Panc1 (cell line): ENCODE measurements around the gene USP49.
"Not testable (repeated sequence)": the region's sequence is repeated elsewhere in the genome, so short reads cannot be mapped to it uniquely, and the experiment has no call there.

Experiments
- POLR2AphosphoS5 ChIP-seq: IDR thresholded peaks from 2 replicates; pipeline ENCODE4 v1.6.1; 2012; ENCODE audit warnings: mild to moderate bottlenecking, low read depth, low read length, moderate library complexity
- TF ChIP-seq, protein P1 (sequence below): fragments of 450-650 bp; IDR thresholded peaks from 2 replicates; pipeline ENCODE4 v1.5.1; 2017; ENCODE audit warnings: mild to moderate bottlenecking

DNA sequence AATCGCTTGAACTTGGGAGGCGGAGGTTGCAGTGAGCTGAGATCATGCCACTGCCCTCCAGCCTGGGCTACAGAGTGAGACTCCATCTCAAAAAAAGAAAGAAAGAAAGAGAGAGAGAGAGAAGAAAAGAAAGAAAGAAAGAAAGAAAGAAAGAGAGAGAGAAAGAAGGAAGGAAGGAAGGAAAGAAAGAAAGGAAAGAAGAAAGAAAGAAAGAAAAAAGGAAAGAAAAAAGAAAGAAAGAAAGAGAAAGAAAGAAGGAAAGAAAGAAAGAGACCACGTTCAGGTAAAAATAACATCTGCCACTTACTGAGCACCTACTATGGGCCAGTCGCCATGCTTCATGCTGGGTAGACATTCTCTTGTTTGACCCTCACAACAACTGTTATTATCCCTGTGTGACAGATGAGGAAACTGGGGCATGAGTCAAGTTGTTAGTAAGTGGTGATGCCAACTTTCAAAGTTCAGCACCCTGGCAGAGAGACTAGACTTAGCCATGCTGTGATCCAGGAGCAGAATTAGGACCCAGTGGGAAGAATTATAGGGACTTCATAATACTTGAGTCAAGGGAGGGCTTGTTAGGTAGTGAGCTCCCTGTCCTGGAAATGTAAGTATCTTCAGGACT, 129.0 kb downstream of the USP49 start:
- not testable (repeated sequence) for TF ChIP-seq POLR2AphosphoS5
- TF ChIP-seq, protein P1, sequence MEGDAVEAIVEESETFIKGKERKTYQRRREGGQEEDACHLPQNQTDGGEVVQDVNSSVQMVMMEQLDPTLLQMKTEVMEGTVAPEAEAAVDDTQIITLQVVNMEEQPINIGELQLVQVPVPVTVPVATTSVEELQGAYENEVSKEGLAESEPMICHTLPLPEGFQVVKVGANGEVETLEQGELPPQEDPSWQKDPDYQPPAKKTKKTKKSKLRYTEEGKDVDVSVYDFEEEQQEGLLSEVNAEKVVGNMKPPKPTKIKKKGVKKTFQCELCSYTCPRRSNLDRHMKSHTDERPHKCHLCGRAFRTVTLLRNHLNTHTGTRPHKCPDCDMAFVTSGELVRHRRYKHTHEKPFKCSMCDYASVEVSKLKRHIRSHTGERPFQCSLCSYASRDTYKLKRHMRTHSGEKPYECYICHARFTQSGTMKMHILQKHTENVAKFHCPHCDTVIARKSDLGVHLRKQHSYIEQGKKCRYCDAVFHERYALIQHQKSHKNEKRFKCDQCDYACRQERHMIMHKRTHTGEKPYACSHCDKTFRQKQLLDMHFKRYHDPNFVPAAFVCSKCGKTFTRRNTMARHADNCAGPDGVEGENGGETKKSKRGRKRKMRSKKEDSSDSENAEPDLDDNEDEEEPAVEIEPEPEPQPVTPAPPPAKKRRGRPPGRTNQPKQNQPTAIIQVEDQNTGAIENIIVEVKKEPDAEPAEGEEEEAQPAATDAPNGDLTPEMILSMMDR = not testable (repeated sequence)
